ENCODE measurements around the gene SERTAD1. TPM values are rescaled to one million over a fixed set of nuclear protein-coding genes. Genes with fewer than 3 reads are reported as not detected.

The SERTAD1 gene
- total RNA-seq, 1 donor from 2014 or later = 2.0 TPM

- FAIRE-seq (no peak), DNase-seq (ENCODE audit: low spot score in 2 of 2) (peak in 1 of 2 donors; percentile 72)
Observed at GRCh38 chr19:40424637-40425449, 949 bp downstream of the SERTAD1 start.

DNA sequence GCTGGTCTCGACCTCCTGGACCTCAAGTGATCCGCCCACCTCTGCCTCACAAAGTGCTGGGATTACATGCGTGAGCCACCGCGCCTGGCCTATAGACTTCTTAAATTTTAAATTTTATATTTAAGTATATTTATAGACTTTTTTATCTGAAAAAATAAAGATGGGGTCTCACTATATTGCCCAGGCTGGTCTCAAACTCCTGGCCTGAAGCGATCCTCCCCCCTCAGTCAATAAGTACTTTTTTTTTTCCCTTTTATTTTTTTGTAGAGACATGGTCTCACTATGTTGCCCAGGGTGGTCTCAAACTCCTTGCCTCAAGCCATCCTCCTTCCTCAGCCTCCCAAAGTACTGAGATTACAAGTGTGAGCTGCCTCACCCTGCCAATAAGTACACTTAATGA lies 1.9 kb downstream of the SERTAD1 start:
- FAIRE-seq (no peak), DNase-seq (ENCODE audit: low spot score in 2 of 2) (no peak)

GRCh38 chr19:40422748-40423566 lies 2.8 kb downstream of the SERTAD1 start:
- FAIRE-seq = no peak
- no peak for DNase-seq (ENCODE audit: low spot score in 2 of 2)

GRCh38 chr19:40421993-40422747 lies 3.6 kb downstream of the SERTAD1 start:
- FAIRE-seq (no peak), DNase-seq (ENCODE audit: low spot score in 2 of 2) (no peak)

GRCh38 chr19:40420766-40421765 lies 4.7 kb downstream of the SERTAD1 start:
- peak; percentile 82 to 92 for DNase-seq (ENCODE audit: low spot score in 2 of 2)
- no peak for FAIRE-seq

DNA sequence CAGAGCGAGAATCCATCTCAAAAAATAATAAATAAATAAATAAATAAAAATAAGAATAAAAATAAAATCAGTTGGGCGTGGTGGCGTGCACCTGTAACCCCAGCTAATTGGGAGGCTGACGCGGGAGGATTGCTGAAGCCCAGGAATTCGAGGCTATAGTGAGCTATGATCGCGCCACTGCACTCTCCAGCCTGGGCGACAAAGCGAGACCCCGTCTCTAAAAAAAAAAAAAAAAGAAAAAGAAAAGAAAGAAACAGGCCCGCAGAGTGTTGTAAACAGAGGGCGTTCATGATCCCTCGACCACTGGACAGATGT lies 5.4 kb downstream of the SERTAD1 start:
- FAIRE-seq (no peak), DNase-seq (ENCODE audit: low spot score in 2 of 2) (no peak)

GRCh38 chr19:40419780-40420179 lies 6.0 kb downstream of the SERTAD1 start:
- no peak for FAIRE-seq
- no peak for DNase-seq (ENCODE audit: low spot score in 2 of 2)

GRCh38 chr19:40419066-40419612 lies 6.7 kb downstream of the SERTAD1 start:
- FAIRE-seq (no peak), DNase-seq (ENCODE audit: low spot score in 2 of 2) (no peak)

GRCh38 chr19:40418040-40418439 lies 7.8 kb downstream of the SERTAD1 start:
- no peak for FAIRE-seq
- DNase-seq (ENCODE audit: low spot score in 2 of 2) = no peak

DNA sequence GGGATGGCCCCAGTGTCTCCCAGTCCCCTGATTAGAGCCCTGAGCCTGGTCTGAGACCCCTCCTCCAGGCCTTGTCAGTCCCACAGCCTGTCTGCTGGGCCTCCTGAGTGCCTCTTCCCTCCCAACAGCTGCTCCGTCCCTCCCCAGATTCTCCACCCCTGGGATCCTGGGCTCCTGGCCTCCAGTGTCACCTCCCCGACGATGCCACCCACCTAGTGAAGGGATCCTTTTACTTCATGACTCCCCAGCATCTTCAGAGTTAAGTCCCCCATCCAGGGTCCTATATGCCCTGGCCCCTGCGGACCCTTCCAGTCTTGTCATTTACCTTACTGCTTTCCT lies 8.2 kb downstream of the SERTAD1 start:
- FAIRE-seq = no peak
- no peak for DNase-seq (ENCODE audit: low spot score in 2 of 2)

DNA sequence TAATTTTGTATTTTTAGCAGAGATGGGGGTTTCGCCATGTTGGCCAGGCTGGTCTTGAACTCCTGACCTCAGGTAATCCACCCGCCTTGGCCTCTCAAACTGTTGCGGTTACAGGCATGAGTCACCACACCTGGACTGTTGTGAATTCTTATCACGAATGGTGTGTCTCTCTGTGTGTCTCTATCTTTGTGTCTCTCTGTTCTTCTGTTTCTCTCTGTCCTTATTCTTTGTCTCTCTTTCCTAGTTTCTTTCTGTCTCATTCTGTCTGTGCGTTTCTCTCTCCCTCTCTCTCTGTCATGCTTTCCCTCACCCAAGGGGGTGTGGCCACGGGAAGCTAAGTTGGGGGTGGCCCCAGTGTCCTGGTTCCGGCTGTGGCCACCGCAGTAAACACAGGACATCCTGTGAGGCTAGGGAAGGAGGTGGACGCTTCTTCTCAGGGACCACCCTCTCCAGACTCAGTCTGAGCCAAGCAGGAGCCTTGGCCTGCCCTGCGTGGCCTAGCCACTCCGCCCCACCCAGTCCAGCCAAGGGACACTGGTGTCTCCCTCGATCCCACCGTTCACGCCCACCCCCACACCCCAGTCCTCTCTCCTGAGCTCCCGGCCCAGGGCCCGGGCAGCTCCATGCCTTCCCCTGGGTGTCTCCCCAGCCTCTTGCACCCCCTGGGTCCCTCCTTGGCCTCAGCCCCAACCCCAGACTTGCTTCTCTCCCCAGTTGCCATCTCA lies 8.7 kb downstream of the SERTAD1 start:
- FAIRE-seq (no peak), DNase-seq (ENCODE audit: low spot score in 2 of 2) (no peak)

- FAIRE-seq = no peak
- no peak for DNase-seq (ENCODE audit: low spot score in 2 of 2)
Observed at GRCh38 chr19:40415768-40416167, 10.0 kb downstream of the SERTAD1 start.

DNA sequence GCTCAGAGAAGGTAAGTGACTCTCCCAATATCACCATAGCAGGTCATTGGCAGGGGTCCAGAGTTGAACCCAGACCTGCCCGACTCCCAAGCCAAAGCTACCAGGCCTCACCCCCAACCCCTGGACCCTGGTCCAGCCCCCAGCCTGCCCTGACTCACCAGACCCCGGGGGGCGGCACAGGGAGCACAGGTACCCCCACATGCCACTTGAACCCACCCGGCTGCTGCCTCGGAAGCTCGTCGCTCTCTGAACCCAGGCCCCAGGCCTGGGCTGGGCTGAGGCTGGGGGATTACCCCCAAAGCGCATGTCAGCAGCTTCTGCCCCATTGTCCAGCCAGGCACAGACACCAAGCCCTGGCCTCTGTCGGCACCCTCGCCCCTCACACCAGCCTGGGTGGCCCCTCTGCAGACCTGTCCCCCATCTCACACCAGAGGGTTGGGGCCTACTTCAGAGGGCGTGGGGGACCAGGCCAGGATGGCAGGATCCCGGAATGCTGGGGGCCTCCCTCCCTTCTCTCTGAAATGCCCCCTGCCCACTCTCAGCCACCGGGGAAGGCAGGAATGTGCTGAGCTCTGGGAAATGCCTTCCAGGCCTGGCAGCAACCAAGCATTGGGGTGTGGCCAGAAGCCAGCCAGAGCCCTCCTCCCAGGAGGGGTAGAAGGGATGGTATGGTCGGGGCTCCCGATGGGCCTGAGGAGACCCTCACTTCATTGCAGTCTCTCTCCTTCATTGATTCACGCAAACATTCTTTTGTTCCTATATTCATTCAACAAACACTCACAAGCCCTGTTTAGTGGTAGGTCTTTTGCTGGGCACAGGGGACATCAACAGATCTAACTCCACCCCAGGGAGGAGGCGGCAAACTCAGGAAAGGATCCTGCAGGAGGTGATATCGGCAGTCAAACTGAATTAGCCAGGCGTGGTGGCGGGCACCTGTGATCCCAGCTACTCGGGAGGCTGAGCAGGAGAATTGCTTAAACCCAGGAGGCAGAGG lies 11.0 kb downstream of the SERTAD1 start:
- FAIRE-seq (no peak), DNase-seq (ENCODE audit: low spot score in 2 of 2) (no peak)

- DNase-seq (ENCODE audit: low spot score in 2 of 2) (no peak), FAIRE-seq (no peak)
Observed at GRCh38 chr19:40413291-40413845, 12.4 kb downstream of the SERTAD1 start, which contains the start of gene PRX. TSS of gene PRX (minus strand) at chr19:40413378. CDS start at chr19:40407932, 5,446 bp downstream.

GRCh38 chr19:40412866-40413265 lies 12.9 kb downstream of the SERTAD1 start:
- DNase-seq (ENCODE audit: low spot score in 2 of 2) (no peak), FAIRE-seq (no peak)

DNA sequence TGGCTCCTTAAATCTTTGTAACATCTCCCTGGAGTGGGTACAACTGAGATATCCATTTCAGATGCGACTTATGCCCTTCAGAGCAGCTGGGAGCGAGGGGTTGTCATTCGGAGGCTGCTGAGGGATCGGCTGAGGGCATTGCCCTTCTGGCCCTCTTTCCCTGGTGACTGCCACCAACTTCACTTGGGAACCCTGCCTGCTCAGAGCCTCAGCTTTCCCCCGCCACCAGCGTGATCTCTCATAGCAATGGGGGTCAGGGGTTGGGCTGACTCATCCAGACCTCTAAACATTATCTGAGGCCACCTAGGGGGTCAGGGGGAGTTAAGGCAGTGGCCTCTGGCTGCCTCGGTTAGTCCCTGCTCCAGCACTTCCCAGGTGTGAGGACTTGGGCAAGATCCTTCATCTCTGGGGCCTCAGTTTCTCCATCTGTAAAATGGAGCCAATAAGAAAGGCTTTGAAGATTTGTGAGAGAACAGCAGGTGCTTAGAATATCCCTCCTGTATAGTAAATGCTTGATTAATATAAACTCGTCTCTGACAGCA lies 13.8 kb downstream of the SERTAD1 start:
- no peak for FAIRE-seq
- DNase-seq (ENCODE audit: low spot score in 2 of 2) = no peak
